MV-4-11 (cell line): Measurements from ENCODE around the gene USP28.
"Not testable (repeated sequence)": the region's sequence is repeated elsewhere in the genome, so short reads cannot be mapped to it uniquely, and the experiment has no call there.

Experiments used
- DNase-seq: peaks from one replicate; lab custom pipeline; 2025; lab: John Stamatoyannopoulos, UW

USP28 gene

GRCh38 chr11:113838005-113838404 lies 37.4 kb downstream of the USP28 start:
- DNase-seq: no peak

GRCh38 chr11:113835306-113835705 lies 40.1 kb downstream of the USP28 start:
- DNase-seq: no peak

- DNase-seq: no peak
Observed at GRCh38 chr11:113833151-113833550, 42.2 kb downstream of the USP28 start.

GRCh38 chr11:113831314-113831713 lies 44.1 kb downstream of the USP28 start:
- DNase-seq: peak; percentile 34

GRCh38 chr11:113829751-113830150 lies 45.6 kb downstream of the USP28 start:
- DNase-seq: no peak

DNA sequence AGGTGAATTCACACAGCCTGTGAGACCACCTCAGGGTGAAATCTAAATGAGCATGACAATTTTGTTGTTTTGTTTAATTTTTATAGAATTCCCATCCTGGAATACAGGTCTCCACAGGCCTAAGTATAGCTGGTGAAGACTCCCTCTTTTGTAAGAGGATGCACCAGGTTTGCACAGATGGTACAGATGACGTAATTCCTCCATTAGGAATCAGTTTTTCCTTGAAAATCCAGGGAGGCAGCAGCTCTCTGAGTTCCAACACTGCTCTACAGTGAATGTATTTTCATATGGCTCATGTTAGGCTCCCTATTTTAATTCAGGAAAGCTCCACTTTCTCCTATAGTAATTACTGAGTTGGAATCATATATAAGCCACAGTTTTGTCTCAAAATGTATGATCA lies 47.2 kb downstream of the USP28 start:
- DNase-seq: no peak

DNA sequence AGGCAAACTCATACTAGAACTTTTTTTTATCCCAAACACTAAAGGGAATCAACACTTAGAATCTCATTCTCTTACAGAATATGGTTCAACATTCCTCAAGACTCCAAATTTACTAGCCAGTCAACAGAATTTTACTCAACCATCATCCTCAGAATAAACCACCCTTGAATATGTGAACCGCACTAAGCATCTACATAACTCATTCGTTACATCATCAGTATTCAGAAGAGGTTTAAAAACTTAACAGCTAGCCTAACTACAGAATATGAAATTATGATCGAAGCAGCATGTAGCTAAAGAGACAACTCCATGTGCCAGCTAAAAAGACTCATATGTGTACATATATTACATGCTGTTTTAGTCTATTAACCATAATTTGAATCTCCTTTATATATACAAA lies 47.9 kb downstream of the USP28 start:
- no peak for DNase-seq

GRCh38 chr11:113818426-113818825 lies 56.9 kb downstream of the USP28 start:
- no peak for DNase-seq

DNA sequence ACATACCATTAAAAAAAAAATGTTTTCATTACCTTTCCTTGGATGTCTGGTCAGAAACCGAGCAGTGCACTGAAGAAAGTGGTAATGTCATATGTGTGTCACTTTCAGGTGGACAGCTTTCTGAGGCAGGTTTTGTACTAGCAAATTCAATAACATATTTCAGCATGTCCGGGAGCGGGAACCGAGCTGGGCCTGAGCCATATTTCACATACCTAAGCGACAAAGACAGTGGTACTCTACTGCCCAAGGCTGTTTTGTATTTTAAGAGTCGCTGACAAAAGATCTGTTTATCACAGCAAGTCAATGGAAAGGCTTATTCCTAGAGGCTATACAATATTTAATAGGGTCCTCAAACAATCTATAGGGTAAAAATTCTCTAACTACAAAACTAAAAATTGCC lies 57.7 kb downstream of the USP28 start:
- DNase-seq: no peak

GRCh38 chr11:113817162-113817561 lies 58.2 kb downstream of the USP28 start:
- DNase-seq: no peak

GRCh38 chr11:113814181-113814580 lies 61.2 kb downstream of the USP28 start:
- no peak for DNase-seq

- DNase-seq: no peak
Observed at GRCh38 chr11:113808931-113809330, 66.4 kb downstream of the USP28 start.

DNA sequence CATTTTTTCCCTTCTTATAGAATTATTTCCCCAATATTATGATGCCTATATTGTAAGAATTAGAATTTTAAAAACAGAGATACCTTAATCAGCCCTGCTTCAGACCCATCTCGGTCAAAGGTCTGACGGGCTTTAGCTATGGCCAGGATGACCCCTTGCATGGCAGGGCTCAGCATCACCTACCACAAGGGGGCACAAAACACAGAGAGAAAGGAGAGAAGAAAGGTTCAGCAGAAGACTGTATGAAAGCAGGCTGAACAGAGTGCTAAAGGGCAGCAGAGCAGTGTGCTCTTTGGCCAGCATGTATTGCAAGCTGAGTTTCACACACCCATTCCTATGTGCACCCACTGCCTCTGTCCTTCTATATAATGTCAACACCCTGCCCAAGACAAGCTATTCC lies 69.0 kb downstream of the USP28 start:
- peak; percentile 12 for DNase-seq

- no peak for DNase-seq
Observed at GRCh38 chr11:113805640-113806039, 69.7 kb downstream of the USP28 start.

- DNase-seq: no peak
Observed at GRCh38 chr11:113802621-113803020, 72.8 kb downstream of the USP28 start.

GRCh38 chr11:113796663-113797259 lies 78.6 kb downstream of the USP28 start:
- peak; percentile 6 for DNase-seq

- DNase-seq: no peak
Observed at GRCh38 chr11:113789675-113790320, 85.6 kb downstream of the USP28 start.

- not testable (repeated sequence) for DNase-seq
Observed at GRCh38 chr11:113789016-113789415, 86.4 kb downstream of the USP28 start.

GRCh38 chr11:113782134-113782533 lies 93.2 kb downstream of the USP28 start:
- DNase-seq: no peak

- no peak for DNase-seq
Observed at GRCh38 chr11:113781682-113782081, 93.7 kb downstream of the USP28 start.

- DNase-seq: no peak
Observed at GRCh38 chr11:113779496-113779895, 95.9 kb downstream of the USP28 start, which contains the start of gene CLDN25. Gene CLDN25, plus strand, starts transcription at chr11:113779796. Its CDS starts 0 bp downstream, at chr11:113779796.

DNA sequence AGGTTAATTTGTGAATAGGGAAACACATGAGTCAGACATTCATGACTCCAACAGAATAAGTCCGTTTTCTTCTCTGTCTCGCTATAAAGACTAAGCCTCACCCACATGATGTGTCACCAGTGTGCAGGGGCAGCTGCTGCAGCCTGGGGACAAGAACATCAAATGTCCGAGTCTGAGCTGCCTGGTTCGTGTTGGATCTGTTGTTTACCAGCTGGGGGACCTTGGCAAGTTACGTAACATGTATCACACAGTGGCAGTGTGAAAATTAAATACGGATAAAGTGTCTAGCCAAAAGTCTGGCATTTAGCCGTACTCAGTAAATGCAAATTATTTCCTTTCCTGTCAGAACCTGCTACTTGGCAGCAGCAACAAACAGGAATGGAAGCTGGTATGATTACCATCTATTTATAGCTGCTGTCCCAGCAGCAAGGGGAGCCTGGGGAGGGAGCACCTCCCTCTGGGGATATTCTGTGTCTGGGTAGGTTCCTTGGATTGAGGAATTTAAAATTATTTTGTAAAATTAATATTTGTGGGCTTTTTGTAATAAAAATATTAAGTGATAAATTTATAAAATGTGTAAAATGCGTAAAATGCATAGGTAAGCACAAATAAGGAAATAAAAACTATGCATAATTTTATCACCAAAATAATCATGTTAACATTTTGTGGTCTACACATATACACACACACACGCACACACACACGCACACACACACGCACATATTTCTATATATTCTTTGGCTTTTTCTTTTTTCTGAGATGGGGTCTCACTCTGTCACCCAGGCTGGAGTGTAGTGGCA lies 97.1 kb downstream of the USP28 start:
- DNase-seq: peak; percentile 9

- DNase-seq: no peak
Observed at GRCh38 chr11:113774174-113774503, 101.2 kb downstream of the USP28 start.
